Omental fat pad (tissue), 4 donors: ENCODE measurements around the gene DIP2C. TPM values are rescaled to one million over a fixed set of nuclear protein-coding genes. Genes with fewer than 3 reads are reported as not detected.

Source experiments
- ATAC-seq: fragments of 150-250 bp; one replicate; pipeline ENCODE4 v1.9.1; 2016; ENCODE audit warnings: mild to moderate bottlenecking, moderate library complexity; ENCODE audit not compliant: low FRiP score
- DNase-seq: peaks from one replicate; pipeline ENCODE4 v3.0.0-alpha.2; 2019; ENCODE audit warnings: low spot score
- total RNA-seq, 4 donors: library from RNA; depleted of rRNA; stranded (reverse); fragments of >200 nt; gene quantifications; one replicate each; pipeline ENCODE4 v1.1.0, GENCODE V29; 2016
- TF ChIP-seq, protein P1 (sequence below), 3 donors: fragments of 450-650 bp; IDR thresholded peaks; one replicate each; pipeline ENCODE4 v1.5.1; 2016 to 2017; ENCODE audit warnings: antibody characterized with exemption in 3 of 3, mild to moderate bottlenecking in 3 of 3, moderate library complexity in 2 of 3

Gene DIP2C
- total RNA-seq, 4 donors from 2014 or later: 19.7 to 56.5 (median 31.1) TPM

DNA sequence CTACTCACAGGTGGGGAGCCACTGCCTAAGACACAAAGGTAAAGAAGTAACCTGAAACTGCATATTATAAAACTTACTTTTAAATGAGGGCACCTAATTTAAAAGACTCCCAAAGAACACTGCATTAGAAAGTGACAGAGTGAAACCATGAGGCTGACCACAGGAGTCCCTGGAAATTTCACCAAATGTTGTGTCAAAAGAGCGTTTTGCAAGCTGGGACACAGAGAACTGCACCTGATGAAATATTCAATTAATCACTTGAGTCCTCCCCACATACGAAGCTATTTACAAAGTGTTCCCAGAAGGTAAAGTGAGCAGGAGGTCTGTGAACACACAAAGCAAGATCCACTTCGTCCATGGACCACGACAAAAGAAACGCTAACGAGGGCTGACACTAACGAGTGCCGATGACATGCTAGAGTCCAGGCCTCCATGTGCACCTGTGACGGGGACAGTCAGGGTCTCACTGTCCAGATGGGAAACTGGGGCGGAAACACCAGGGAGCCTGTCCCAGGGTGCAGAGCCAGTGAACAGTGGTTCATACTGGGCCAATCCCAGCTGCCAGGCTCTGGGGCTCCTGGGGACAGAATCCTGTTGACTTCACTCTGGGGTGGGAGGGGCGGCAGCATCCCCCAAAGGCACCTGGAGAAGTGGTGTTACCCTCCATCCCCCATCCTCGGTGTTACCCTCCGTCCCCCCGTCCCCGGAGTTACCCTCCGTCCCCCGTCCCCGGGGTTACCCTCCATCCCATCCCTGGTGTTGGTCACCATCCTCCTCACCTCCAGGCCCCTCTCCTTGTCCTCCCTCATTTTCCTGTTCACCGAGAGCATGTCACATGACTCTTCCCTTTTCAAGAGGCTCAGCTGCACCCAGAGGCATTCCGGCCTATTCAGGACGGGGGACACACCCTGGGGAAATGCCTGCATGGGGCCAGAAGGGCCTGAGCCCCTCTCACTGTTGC, 63.4 kb downstream of the DIP2C start:
- no peak for ATAC-seq
- no peak for DNase-seq
- TF ChIP-seq, protein P1, sequence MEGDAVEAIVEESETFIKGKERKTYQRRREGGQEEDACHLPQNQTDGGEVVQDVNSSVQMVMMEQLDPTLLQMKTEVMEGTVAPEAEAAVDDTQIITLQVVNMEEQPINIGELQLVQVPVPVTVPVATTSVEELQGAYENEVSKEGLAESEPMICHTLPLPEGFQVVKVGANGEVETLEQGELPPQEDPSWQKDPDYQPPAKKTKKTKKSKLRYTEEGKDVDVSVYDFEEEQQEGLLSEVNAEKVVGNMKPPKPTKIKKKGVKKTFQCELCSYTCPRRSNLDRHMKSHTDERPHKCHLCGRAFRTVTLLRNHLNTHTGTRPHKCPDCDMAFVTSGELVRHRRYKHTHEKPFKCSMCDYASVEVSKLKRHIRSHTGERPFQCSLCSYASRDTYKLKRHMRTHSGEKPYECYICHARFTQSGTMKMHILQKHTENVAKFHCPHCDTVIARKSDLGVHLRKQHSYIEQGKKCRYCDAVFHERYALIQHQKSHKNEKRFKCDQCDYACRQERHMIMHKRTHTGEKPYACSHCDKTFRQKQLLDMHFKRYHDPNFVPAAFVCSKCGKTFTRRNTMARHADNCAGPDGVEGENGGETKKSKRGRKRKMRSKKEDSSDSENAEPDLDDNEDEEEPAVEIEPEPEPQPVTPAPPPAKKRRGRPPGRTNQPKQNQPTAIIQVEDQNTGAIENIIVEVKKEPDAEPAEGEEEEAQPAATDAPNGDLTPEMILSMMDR (IDR thresholded peaks at IDR 0.05): no peak

DNA sequence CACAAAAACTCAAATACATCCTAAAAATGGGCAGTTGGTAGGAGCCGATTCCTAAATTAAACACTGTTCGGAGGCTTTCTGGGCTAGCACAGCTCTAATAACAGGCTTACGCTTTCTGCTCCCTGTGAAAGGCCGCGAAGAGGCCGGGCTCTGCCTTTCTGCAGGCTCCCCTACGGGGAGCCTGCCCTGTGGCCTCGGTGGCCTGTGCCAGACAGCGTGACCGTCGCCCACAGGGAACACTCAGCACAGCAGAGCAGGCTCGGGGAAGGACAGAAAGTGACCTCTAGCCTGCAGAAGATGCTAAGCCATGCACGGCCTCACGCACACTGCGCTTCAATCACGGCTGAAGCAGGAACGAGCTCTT, 64.2 kb downstream of the DIP2C start:
- ATAC-seq: peak; percentile 25
- TF ChIP-seq, protein P1 (IDR thresholded peaks at IDR 0.05): no peak

DNA sequence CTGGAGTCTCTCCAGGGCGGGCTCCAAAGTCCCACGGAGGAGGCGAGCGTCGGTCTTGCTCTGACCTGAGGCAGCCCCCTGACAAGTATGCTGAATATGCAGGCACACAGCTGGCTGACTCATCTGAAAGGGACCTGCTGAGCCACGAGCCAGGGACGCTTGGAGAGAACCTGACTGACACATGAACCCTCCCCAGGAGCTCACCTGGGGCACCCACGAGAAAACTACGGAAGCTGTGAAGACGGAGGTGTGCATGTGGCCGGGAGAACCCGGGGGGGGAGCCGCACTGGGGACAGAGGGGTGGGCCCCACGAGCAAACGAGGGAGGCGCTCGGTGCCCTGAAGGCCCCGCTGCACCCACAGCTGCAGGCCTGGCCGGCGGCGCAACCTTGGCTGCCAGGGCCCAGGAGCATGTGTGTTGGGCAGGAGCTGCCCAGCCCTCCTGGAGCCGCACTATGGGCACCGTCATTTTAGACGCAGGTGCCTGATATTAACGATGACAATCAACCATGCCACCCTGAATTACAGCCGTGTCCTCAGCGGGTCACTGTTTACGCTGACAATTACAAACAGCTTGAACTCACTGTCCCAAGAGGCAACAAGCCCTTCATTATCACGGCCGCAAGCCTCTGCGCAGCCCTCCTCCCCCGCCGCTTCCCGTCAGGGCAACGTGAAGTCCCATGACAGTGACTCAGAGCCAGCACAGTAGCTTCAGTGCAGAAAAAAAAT, 64.7 kb downstream of the DIP2C start:
- ATAC-seq: peak; percentile 41
- no peak for DNase-seq

More for the DNA sequence above, 64.2 kb downstream of the DIP2C start:
- DNase-seq: no peak

DNA sequence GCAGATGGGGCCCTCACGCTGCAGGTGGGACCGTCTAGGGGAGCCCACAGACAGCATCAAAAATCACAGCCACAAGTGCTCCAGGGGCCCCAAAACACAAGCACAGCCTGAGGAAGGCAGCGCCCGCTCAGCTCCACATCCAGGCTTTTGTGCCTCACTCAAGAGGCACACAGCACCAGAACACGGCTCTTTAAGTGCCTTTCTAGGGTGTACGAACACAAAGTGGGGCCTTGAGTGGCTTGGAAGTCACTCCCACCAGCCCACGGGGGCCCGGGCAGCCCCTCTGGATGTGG, 65.2 kb downstream of the DIP2C start:
- DNase-seq: no peak
- TF ChIP-seq, protein P1 (IDR thresholded peaks at IDR 0.05): no peak
- ATAC-seq: no peak

More for the DNA sequence above, 64.7 kb downstream of the DIP2C start:
- TF ChIP-seq, protein P1 (IDR thresholded peaks at IDR 0.05): no peak

DNA sequence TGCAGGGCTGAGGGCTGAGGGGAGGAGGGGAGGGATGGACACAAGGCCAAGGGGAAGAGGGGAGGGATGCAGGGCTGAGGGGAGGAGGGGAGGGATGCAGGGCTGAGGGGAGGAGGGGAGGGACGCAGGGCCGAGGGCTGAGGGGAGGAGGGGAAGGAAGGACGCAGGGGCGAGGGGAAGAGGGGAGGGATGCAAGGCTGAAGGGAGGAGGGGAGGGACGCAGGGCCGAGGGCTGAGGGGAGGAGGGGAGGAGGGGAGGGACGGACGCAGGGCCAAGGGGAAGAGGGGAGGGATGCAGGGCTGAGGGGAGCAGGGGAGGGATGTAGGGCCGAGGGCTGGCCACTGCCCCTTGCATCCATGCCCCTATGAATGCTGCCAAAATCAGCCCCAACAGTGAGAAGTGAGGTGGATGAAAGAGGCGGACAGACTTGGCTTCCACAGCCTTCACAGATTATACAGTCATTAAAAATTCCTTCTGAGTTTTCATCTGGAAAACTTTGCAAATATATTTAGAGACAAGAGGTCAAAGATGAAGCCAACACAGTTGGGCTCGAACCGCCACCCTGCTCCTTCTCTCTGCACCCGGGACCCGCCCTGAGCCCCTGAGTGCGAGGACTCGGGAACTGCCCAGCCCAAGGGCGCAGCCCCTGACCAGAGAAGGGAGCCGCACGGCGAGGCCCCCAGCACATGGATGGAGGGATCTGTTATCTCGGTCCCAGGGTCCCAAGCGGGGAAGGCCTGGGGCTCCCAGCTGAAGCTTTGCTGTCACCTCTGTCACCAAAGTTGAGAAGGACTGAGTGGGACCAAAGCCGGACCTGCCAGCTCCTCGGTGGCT, 65.8 kb downstream of the DIP2C start:
- TF ChIP-seq, protein P1 (IDR thresholded peaks at IDR 0.05): no peak
- DNase-seq: no peak
- no peak for ATAC-seq

DNA sequence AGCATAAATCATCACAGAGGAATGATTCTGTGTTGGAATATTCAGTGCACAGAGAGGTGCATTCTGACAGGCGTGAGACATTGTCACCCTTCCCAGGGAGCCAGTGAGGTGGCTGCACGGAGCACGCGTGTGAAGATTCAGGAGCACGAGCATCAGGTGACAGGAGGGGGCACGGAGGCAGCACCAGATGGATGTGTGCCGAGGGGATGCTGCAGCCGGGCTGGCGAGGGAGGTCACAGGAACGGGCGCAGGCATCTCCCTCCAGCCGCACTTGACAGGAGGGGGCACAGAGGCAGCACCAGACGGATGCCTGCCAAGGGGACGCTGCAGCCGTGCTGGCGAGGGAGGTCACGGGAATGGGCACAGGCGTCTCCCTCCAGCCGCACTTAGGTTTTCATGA, 66.5 kb downstream of the DIP2C start:
- TF ChIP-seq, protein P1 (IDR thresholded peaks at IDR 0.05): no peak
- ATAC-seq: no peak
- DNase-seq: no peak
